GM19193 (cell line): ENCODE measurements around the gene PCBD1.

ENCODE experiments used
- POLR2A ChIP-seq: IDR thresholded peaks from 4 replicates; pipeline ENCODE4 v1.6.1; 2011; ENCODE audit not compliant: insufficient read depth, insufficient read length; ENCODE audit errors: extremely low read depth

Gene PCBD1

GRCh38 chr10:70887804-70888800 lies at the start of gene PCBD1:
TSS of gene PCBD1 (minus strand) at chr10:70888565. CDS start at chr10:70888533, 32 bp downstream.
- TF ChIP-seq POLR2A: peak; percentile 59

GRCh38 chr10:70937661-70938060 lies 49.3 kb upstream of the PCBD1 start:
- no peak for TF ChIP-seq POLR2A

GRCh38 chr10:70936111-70936510 lies 47.7 kb upstream of the PCBD1 start:
- TF ChIP-seq POLR2A: no peak

- TF ChIP-seq POLR2A: no peak
Measured at GRCh38 chr10:70935631-70936030, 47.3 kb upstream of the PCBD1 start.

GRCh38 chr10:70935125-70935625 lies 46.8 kb upstream of the PCBD1 start:
- TF ChIP-seq POLR2A: no peak

GRCh38 chr10:70934701-70935100 lies 46.3 kb upstream of the PCBD1 start:
- no peak for TF ChIP-seq POLR2A

- TF ChIP-seq POLR2A: no peak
Measured at GRCh38 chr10:70932392-70933196, 44.2 kb upstream of the PCBD1 start.

GRCh38 chr10:70931168-70931815 lies 42.9 kb upstream of the PCBD1 start:
- TF ChIP-seq POLR2A: no peak

- TF ChIP-seq POLR2A: no peak
Measured at GRCh38 chr10:70930263-70931000, 42.1 kb upstream of the PCBD1 start.

- no peak for TF ChIP-seq POLR2A
Measured at GRCh38 chr10:70928140-70928539, 39.8 kb upstream of the PCBD1 start.

GRCh38 chr10:70927189-70927943 lies 39.0 kb upstream of the PCBD1 start:
- no peak for TF ChIP-seq POLR2A

- TF ChIP-seq POLR2A: no peak
Measured at GRCh38 chr10:70926226-70927000, 38.0 kb upstream of the PCBD1 start.
